Measurements from ENCODE around the gene PCNX1. TPM values are rescaled to one million over a fixed set of nuclear protein-coding genes. Genes with fewer than 3 reads are reported as not detected.

PCNX1 gene
- total RNA-seq, 4 donors from 2014 or later: 41.8 to 83.1 (median 50.5) TPM

DNA sequence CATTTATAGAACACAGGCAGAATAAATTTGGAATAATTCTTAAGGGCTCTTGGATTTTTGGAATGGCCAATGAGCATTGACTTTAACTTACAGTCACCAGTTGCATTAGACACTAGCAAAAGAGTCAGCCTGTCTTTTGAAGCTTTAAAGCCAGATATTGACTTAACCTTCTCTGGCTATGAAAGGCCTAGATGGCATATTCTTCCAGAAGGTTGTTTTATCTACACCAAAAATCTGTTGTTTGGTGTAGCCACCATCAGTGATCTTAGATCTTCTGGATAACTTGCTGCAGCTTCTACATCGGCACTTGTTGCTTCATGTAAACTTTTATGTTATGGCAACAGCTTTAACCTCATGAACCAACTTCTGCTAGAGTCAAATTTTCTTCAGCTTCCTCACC, 10.4 kb downstream of the PCNX1 start:
- no peak for DNase-seq (ENCODE audit: low spot score in 2 of 2)
- peaks cover 0 to 10% (median 0%) of the 10 kb centered on the region in 3 donors for H3K36me3 ChIP-seq
- H3K4me3 ChIP-seq: no peak overlapping the region
- H3K4me1 ChIP-seq: peaks cover 0 to 27% (median 4%) of the 10 kb centered on the region in 4 donors
- no peaks in the 10 kb centered on the region for H3K9me3 ChIP-seq
- H3K27ac ChIP-seq: no peak overlapping the region
- TF ChIP-seq POLR2A (IDR thresholded peaks at IDR 0.05): no peak
- TF ChIP-seq EP300 (IDR thresholded peaks at IDR 0.05): no peak
- TF ChIP-seq, protein P1, sequence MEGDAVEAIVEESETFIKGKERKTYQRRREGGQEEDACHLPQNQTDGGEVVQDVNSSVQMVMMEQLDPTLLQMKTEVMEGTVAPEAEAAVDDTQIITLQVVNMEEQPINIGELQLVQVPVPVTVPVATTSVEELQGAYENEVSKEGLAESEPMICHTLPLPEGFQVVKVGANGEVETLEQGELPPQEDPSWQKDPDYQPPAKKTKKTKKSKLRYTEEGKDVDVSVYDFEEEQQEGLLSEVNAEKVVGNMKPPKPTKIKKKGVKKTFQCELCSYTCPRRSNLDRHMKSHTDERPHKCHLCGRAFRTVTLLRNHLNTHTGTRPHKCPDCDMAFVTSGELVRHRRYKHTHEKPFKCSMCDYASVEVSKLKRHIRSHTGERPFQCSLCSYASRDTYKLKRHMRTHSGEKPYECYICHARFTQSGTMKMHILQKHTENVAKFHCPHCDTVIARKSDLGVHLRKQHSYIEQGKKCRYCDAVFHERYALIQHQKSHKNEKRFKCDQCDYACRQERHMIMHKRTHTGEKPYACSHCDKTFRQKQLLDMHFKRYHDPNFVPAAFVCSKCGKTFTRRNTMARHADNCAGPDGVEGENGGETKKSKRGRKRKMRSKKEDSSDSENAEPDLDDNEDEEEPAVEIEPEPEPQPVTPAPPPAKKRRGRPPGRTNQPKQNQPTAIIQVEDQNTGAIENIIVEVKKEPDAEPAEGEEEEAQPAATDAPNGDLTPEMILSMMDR (IDR thresholded peaks at IDR 0.05): no peak
- no peaks in the 10 kb centered on the region for H3K27me3 ChIP-seq
- WGBS, 2 donors: 89 to 100% methylated on average over 1 of the region's 1 CpG

DNA sequence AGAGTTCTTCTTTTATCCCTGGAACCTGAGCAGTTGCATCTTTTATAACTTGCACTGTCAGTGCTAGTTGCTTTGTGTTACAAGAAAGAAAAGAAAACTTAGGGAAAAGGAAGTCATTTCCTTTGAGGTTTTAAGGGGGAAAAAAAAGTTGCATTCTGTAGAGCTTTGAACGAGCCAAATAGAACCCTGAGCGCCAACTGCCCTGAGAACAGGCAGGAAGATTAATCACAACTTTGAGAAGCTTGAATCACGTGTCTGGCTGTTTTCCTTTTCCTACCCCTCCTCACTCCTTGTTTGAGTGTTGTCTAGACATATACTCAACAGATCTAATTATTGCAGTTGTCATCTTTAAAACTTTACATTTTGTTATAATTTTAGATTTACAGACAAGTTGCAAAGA, 12.5 kb downstream of the PCNX1 start:
- no peak for DNase-seq (ENCODE audit: low spot score in 2 of 2)
- 8 to 18% methylated on average over 3 of the region's 3 CpGs for WGBS, 2 donors
- peaks cover 0 to 10% (median 0%) of the 10 kb centered on the region in 3 donors for H3K36me3 ChIP-seq
- TF ChIP-seq POLR2A (IDR thresholded peaks at IDR 0.05) (no peak), EP300 (IDR thresholded peaks at IDR 0.05) (no peak)
- TF ChIP-seq, protein P1 (IDR thresholded peaks at IDR 0.05): no peak
- no peak overlapping the region for H3K27ac ChIP-seq
- H3K9me3 ChIP-seq: no peaks in the 10 kb centered on the region
- no peak overlapping the region for H3K4me3 ChIP-seq
- no peaks in the 10 kb centered on the region for H3K27me3 ChIP-seq
- H3K4me1 ChIP-seq: peaks cover 0 to 32% (median 4%) of the 10 kb centered on the region in 4 donors

DNA sequence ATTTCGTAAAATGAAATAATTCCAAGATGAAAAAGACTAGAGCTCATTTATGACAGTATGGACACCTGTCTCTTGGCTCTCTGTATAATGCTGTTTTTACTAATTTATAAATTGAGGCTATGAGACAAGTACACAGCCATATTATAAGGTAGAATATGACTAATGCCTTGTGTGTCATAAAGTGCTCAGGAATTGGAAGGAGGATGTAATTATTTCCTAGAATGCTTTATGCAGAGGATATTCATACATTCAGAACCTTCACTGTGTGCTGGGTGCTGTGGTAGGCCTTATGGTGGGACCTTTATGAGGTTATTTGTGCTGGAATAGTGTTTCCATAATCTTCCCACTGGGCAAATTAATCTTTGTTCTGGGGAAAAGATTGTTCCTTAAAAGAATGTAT, 13.3 kb downstream of the PCNX1 start:
- H3K9me3 ChIP-seq: no peaks in the 10 kb centered on the region
- no peak overlapping the region for H3K27ac ChIP-seq
- no peaks in the 10 kb centered on the region for H3K27me3 ChIP-seq
- 93 to 96% methylated on average over 1 of the region's 1 CpG for WGBS, 2 donors
- DNase-seq (ENCODE audit: low spot score in 2 of 2): no peak
- TF ChIP-seq POLR2A (IDR thresholded peaks at IDR 0.05) (no peak), EP300 (IDR thresholded peaks at IDR 0.05) (no peak)
- TF ChIP-seq, protein P1 (IDR thresholded peaks at IDR 0.05): no peak
- peaks cover 0 to 10% (median 0%) of the 10 kb centered on the region in 3 donors for H3K36me3 ChIP-seq
- no peak overlapping the region for H3K4me3 ChIP-seq
- peaks cover 0 to 32% (median 5%) of the 10 kb centered on the region in 4 donors for H3K4me1 ChIP-seq

DNA sequence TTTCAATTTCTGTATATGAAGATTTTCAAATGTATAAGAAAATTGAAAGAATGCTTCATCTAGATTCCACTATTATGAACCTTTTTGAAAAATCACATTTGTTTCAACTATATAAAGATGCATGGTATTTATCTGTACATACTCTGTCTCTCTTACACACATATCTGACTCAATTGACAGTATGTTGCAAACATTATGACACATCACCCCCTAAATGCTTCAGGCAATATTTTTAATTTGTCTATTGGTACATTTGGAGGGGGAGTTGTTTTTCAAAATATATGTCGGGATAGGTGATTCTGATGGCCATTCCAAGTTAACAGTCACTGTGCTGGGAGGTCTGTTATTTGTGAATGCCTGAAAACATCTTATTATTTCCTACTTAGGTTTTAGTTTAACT, 14.4 kb downstream of the PCNX1 start:
- H3K27ac ChIP-seq: no peak overlapping the region
- no peaks in the 10 kb centered on the region for H3K9me3 ChIP-seq
- no peaks in the 10 kb centered on the region for H3K27me3 ChIP-seq
- H3K36me3 ChIP-seq: peaks cover 0 to 10% (median 0%) of the 10 kb centered on the region in 3 donors
- 71 to 92% methylated on average over 1 of the region's 1 CpG for WGBS, 2 donors
- TF ChIP-seq EP300 (IDR thresholded peaks at IDR 0.05) (no peak), POLR2A (IDR thresholded peaks at IDR 0.05) (no peak)
- TF ChIP-seq, protein P1 (IDR thresholded peaks at IDR 0.05): no peak
- no peak for DNase-seq (ENCODE audit: low spot score in 2 of 2)
- peaks cover 0 to 39% (median 5%) of the 10 kb centered on the region in 4 donors for H3K4me1 ChIP-seq
- no peak overlapping the region for H3K4me3 ChIP-seq

DNA sequence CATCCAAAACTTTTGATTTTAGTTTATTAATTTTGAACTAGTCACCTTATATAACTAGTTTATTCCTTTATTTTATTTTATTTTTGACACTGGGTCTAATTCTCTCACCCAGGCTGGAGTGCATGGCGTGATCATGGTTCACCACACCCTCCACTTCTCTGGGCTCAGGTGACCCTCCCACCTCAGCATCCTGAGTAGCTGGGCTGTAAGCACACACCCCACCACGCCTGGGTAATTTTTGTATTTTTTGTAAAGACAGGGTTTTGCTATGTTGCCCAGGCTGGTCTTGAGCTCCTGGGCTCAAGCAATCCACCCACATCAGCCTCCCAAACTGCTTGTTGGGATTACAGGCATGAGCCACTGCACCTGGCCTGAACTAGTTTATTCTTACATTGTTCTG, 17.3 kb downstream of the PCNX1 start:
- H3K9me3 ChIP-seq: no peaks in the 10 kb centered on the region
- H3K27ac ChIP-seq: no peak overlapping the region
- H3K36me3 ChIP-seq: no peaks in the 10 kb centered on the region
- H3K27me3 ChIP-seq: no peaks in the 10 kb centered on the region
- no peak for TF ChIP-seq POLR2A (IDR thresholded peaks at IDR 0.05)
- no peak for TF ChIP-seq EP300 (IDR thresholded peaks at IDR 0.05)
- TF ChIP-seq, protein P1 (IDR thresholded peaks at IDR 0.05): no peak
- no peak overlapping the region for H3K4me3 ChIP-seq
- 91% methylated on average over 2 of the region's 2 CpGs for WGBS, 2 donors
- no peak for DNase-seq (ENCODE audit: low spot score in 2 of 2)
- peaks cover 0 to 34% (median 5%) of the 10 kb centered on the region in 4 donors for H3K4me1 ChIP-seq

Measured in tibial nerve (tissue), 4 donors.